Spleen (tissue), 11 donors: ENCODE results near the gene MEFV. TPM values are rescaled to one million over a fixed set of nuclear protein-coding genes. Genes with fewer than 3 reads are reported as not detected.

Source experiments
- DNase-seq: peaks from one replicate; pipeline ENCODE4 v3.0.0-alpha.2; 2020
- H3K27ac ChIP-seq, 8 donors: fragments of 200-600 bp; sonication (generic) in 7 of 8; 1 replicate in 4 of 8; 2 replicates in 4 of 8; pipeline versions ENCODE4 v1.5.0 to v1.8.0; 2016 to 2021; ENCODE audit warnings: inconsistent platforms in 4 of 8, mild to moderate bottlenecking in 4 of 8, moderate library complexity in 1 of 8
- H3K27me3 ChIP-seq, 7 donors: fragments of 200-600 bp; sonication (generic) in 6 of 7; replicated peaks in 1 of 7; 1 replicate in 4 of 7; 2 replicates in 3 of 7; pipeline versions ENCODE4 v1.5.0 to v1.8.0; 2016 to 2021; ENCODE audit warnings: inconsistent platforms in 3 of 7, mild to moderate bottlenecking in 1 of 7
- H3K36me3 ChIP-seq, 6 donors: fragments of 200-600 bp; sonication (generic) in 5 of 6; 1 replicate in 4 of 6; 2 replicates in 2 of 6; pipeline versions ENCODE4 v1.5.0 to v1.8.0; 2016 to 2021; ENCODE audit warnings: inconsistent platforms in 2 of 6
- H3K4me1 ChIP-seq, 6 donors: fragments of 200-600 bp; sonication (generic) in 5 of 6; 1 replicate in 3 of 6; 2 replicates in 3 of 6; pipeline versions ENCODE4 v1.5.0 to v1.8.0; 2016 to 2021; ENCODE audit warnings: inconsistent platforms in 3 of 6
- H3K4me3 ChIP-seq, 8 donors: fragments of 200-600 bp; sonication (generic) in 7 of 8; 1 replicate in 4 of 8; 2 replicates in 4 of 8; pipeline versions ENCODE4 v1.5.0 to v1.8.0; 2016 to 2021; ENCODE audit warnings: inconsistent platforms in 4 of 8, mild to moderate bottlenecking in 4 of 8, moderate library complexity in 2 of 8
- H3K9me3 ChIP-seq, 8 donors: fragments of 200-600 bp; sonication (generic) in 7 of 8; 1 replicate in 4 of 8; 2 replicates in 4 of 8; pipeline versions ENCODE4 v1.5.0 to v1.8.0; 2016 to 2021; ENCODE audit warnings: inconsistent platforms in 4 of 8
- POLR2A ChIP-seq, 3 donors: fragments of 450-650 bp; IDR thresholded peaks; one replicate each; pipeline ENCODE4 v1.5.1; 2017; ENCODE audit warnings: antibody characterized with exemption in 3 of 3, mild to moderate bottlenecking in 1 of 3
- POLR2AphosphoS5 ChIP-seq, 3 donors: sonication (generic); formaldehyde crosslinking; IDR thresholded peaks; one replicate each; pipeline ENCODE4 v1.5.1; 2017; ENCODE audit warnings: antibody characterized with exemption in 3 of 3
- WGBS, 5 donors: extraction: QIAGEN DNeasy Blood & Tissue Kit in 3 of 5; methylation state at CpG; one replicate each; pipeline versions ENCODE4 v1.1.5 to v1.1.7; 2013 to 2018; 5-methylcytosine and 5-hydroxymethylcytosine counted together
- intact Hi-C: fragments of 100-400 bp; cut with DNase I; formaldehyde crosslinking; loops from one replicate; pipeline ENCODE4 v1.15.0; 2023; ENCODE audit warnings: low total_unique reads
- polyA plus RNA-seq, 3 donors: library from polyadenylated mRNA; stranded (reverse); fragments of 200-250 nt; gene quantifications; one replicate each; pipeline ENCODE4 v1.2.1, GENCODE V29; 2013
- total RNA-seq, 7 donors: library from RNA; depleted of rRNA in 3 of 7; stranded (reverse); fragments of >200 nt in 3 of 7; fragmentation: NEBNext Ultra II Directional in 4 of 7; extraction: Animal tissue kit (Norgen Biotek cat#: 25700) in 4 of 7; gene quantifications; one replicate each; pipeline versions ENCODE4 v1.1.0 to v1.2.1, GENCODE V29; 2016 to 2021
- TF ChIP-seq, protein P1 (sequence below), 11 experiments: fragments of 200-600 bp in 7 of 11; fragments of 450-650 bp in 4 of 11; sonication (generic) in 4 of 11; IDR thresholded peaks in 8 of 11; conservative IDR thresholded peaks in 3 of 11; 1 replicate in 7 of 11; 2 replicates in 4 of 11; pipeline versions ENCODE4 v1.4.0 to v1.8.0; 2016 to 2021; ENCODE audit warnings: antibody characterized with exemption in 11 of 11, inconsistent platforms in 4 of 11, mild to moderate bottlenecking in 1 of 11
- donor health status: healthy with polysubstance abuse.
- donor health status: DM: no; HTN: no; CAD: no; lungs with moderate emphysema.
- donor health status: DM: no; HTN: no; CAD: no.
- donor health status: Bipolar disorder and iron deficiency.
- donor health status: healthy.
- donor health status: DM: no; HTN: no; CAD: no.
- donor health status: DM: yes; HTN: yes; CAD: no.

Gene MEFV
- total and polyA plus RNA-seq, 10 donors = 0.39 to 61.1 (median 19.6) TPM

DNA sequence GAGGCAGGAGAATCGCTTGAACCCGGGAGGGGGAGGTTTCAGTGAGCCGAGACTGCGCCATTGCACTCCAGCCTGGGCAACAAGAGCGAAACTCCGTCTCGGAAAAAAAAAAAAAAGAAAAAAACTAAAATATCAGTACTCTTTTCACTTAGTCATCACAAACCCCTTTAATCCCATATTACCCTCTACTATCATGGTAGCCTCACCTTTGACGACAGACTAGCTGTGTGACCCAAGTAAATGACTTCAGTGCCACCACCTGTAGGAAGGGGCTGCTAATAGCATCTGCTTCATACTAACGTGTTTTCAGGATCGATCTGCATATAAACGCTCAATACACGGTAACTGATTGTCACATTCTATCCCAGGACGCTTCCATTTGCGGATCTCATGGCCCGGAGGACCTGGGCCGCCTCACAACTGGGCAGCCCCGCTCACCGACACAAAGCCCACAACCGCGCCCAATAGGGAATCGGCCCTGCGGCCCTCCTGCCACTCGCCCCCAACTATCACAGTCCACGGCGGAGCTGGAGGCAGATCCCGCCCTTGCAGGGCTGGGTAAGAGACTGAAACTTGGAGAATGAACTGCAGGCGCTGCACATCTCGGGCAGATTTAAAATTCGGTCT, 25.8 kb upstream of the MEFV start:
- WGBS, 5 donors = 10 to 29% (median 19%) methylated on average over 16 to 29 of the region's 29 CpGs
- DNase-seq = no peak
- H3K4me1 ChIP-seq = peaks cover 17 to 46% (median 37%) of the 10 kb centered on the region in 6 donors
- intact Hi-C loops = loop anchor here (10.0 kb wide), 1 partner anchor 223 kb away; the partner anchor contains the start of gene CLUAP1
- TF ChIP-seq POLR2A (IDR thresholded peaks at IDR 0.05) = no peak
- TF ChIP-seq POLR2AphosphoS5 (IDR thresholded peaks at IDR 0.05) = no peak
- TF ChIP-seq, protein P1, sequence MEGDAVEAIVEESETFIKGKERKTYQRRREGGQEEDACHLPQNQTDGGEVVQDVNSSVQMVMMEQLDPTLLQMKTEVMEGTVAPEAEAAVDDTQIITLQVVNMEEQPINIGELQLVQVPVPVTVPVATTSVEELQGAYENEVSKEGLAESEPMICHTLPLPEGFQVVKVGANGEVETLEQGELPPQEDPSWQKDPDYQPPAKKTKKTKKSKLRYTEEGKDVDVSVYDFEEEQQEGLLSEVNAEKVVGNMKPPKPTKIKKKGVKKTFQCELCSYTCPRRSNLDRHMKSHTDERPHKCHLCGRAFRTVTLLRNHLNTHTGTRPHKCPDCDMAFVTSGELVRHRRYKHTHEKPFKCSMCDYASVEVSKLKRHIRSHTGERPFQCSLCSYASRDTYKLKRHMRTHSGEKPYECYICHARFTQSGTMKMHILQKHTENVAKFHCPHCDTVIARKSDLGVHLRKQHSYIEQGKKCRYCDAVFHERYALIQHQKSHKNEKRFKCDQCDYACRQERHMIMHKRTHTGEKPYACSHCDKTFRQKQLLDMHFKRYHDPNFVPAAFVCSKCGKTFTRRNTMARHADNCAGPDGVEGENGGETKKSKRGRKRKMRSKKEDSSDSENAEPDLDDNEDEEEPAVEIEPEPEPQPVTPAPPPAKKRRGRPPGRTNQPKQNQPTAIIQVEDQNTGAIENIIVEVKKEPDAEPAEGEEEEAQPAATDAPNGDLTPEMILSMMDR (IDR thresholded peaks at IDR 0.05 in 8 of 11, conservative IDR thresholded peaks at IDR 0.05 in 3 of 11) = no peak
- peaks cover 0 to 27% (median 17%) of the 10 kb centered on the region in 8 donors for H3K9me3 ChIP-seq
- H3K36me3 ChIP-seq = peaks cover 0 to 28% (median 21%) of the 10 kb centered on the region in 6 donors
- no peaks in the 10 kb centered on the region for H3K27me3 ChIP-seq
- peak overlapping the region; percentile 77 to 99 (median 96) for H3K4me3 ChIP-seq
- H3K27ac ChIP-seq = peak overlapping the region; percentile 97 to 100 (median 100)

DNA sequence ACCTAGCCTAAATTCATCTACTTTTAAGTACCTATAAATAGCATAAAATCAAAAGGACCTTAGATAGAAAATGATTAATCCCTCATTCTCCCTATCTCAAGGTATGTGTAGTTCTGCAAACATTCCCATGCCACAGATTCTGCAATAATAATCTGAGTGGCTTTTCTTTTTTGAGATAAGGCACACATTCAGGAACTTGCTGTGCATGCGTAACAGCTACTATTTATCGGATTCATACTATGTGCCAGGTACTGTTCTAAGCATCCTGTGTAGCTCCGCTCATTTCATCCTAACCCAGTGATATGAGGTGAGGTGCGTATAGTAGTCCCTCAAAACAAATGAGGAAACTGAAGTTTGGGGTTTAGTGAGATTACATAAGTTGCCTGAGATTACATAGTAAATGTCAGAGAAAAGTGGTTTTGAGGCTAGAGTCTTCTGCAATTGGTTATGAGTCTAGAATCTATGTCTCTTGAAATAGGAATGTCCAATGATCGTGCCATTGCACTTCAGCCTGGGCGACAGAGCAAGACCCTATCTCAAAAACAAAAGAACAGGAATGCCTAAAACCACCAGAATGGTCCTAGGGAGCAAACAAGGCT, 24.9 kb upstream of the MEFV start:
- WGBS, 5 donors = 79 to 88% (median 82%) methylated on average over 6 of the region's 6 CpGs
- intact Hi-C loops = loop anchor here (10.0 kb wide), 1 partner anchor 223 kb away; the partner anchor contains the start of gene CLUAP1
- Histone ChIP-seq H3K27me3 (no peaks in the 10 kb centered on the region), H3K4me3 (no peak overlapping the region), H3K36me3 (peaks cover 0 to 19% (median 12%) of the 10 kb centered on the region in 6 donors), H3K9me3 (peaks cover 0 to 18% (median 8%) of the 10 kb centered on the region in 8 donors), H3K4me1 (peaks cover 17 to 44% (median 37%) of the 10 kb centered on the region in 6 donors), H3K27ac (peak overlapping the region in 1 of 8 donors; percentile 100)
- no peak for DNase-seq
- TF ChIP-seq POLR2A (IDR thresholded peaks at IDR 0.05) (no peak), POLR2AphosphoS5 (IDR thresholded peaks at IDR 0.05) (no peak)
- TF ChIP-seq, protein P1 (IDR thresholded peaks at IDR 0.05 in 8 of 11, conservative IDR thresholded peaks at IDR 0.05 in 3 of 11) = no peak

DNA sequence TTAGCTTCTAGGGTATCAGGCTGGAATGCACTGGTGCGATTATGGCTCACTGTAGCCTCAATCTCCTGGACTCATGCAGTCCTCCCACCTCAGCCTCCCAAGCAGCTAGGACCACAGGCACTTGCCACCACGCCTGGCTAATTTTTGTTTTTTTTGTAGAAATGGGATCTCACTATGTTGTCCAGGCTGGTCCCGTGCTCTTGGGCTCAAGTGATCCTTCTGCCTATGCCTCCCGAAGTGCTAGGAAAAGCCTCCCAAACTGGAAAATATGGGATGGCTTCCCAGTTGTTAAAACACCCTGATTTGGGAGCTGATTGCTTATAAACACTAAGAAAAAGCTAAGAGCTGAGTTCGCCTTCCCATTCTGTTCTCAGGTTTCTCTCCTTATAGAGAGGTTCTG, 20.2 kb upstream of the MEFV start:
- DNase-seq = no peak
- TF ChIP-seq, protein P1 (IDR thresholded peaks at IDR 0.05 in 8 of 11, conservative IDR thresholded peaks at IDR 0.05 in 3 of 11) = no peak
- TF ChIP-seq POLR2A (IDR thresholded peaks at IDR 0.05) (no peak), POLR2AphosphoS5 (IDR thresholded peaks at IDR 0.05) (peak in 1 of 3 donors; percentile 18)
- WGBS, 5 donors = 79 to 86% (median 84%) methylated on average over 5 of the region's 5 CpGs
- no peaks in the 10 kb centered on the region for H3K36me3 ChIP-seq
- H3K27ac ChIP-seq = no peak overlapping the region
- no peaks in the 10 kb centered on the region for H3K27me3 ChIP-seq
- H3K9me3 ChIP-seq = no peaks in the 10 kb centered on the region
- intact Hi-C loops = loop anchor here (10.0 kb wide), 1 partner anchor 188 kb away; no protein-coding TSS in a partner anchor
- peaks cover 0 to 7% (median 3%) of the 10 kb centered on the region in 6 donors for H3K4me1 ChIP-seq
- H3K4me3 ChIP-seq = no peak overlapping the region

DNA sequence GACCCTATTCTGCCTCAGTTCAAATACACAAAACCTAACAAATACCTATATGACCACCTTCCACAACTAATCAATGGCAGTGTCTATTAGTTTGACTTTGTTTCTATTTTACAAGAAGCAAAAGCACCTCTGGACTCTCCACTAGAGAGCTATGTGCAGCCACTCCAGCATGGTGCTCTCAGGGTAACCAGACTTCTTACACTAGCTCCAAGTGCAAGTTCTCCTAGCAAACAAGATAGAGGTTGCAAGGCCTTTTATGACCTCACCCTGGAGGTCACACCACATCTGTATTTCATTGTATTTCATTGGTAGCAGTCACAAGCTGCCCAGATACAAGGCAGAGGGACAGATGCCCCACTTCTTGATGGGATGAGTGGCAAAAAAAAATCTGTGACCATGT, 18.5 kb upstream of the MEFV start:
- H3K4me1 ChIP-seq = no peaks in the 10 kb centered on the region
- intact Hi-C loops = loop anchor here (10.0 kb wide), 1 partner anchor 190 kb away; no protein-coding TSS in a partner anchor

More for the DNA sequence above, 18.5 kb upstream of the MEFV start:
- Histone ChIP-seq H3K9me3 (peaks cover 0 to under 1% (median 0%) of the 10 kb centered on the region in 8 donors), H3K27me3 (no peaks in the 10 kb centered on the region), H3K27ac (no peak overlapping the region), H3K36me3 (no peaks in the 10 kb centered on the region), H3K4me3 (no peak overlapping the region)
- no peak for DNase-seq
- no peak for TF ChIP-seq POLR2AphosphoS5 (IDR thresholded peaks at IDR 0.05)
- no peak for TF ChIP-seq POLR2A (IDR thresholded peaks at IDR 0.05)
- TF ChIP-seq, protein P1 (IDR thresholded peaks at IDR 0.05 in 8 of 11, conservative IDR thresholded peaks at IDR 0.05 in 3 of 11) = no peak
